Uterus (tissue), 2 donors: ENCODE measurements around the gene ZGPAT.

Experiments used
- POLR2A ChIP-seq, 2 donors: fragments of 450-650 bp; IDR thresholded peaks; one replicate each; pipeline ENCODE4 v1.6.1; 2016; ENCODE audit warnings: antibody characterized with exemption in 2 of 2, mild to moderate bottlenecking in 1 of 2, moderate library complexity in 1 of 2
- TF ChIP-seq, protein P1 (sequence below), 4 experiments: fragments of 200-600 bp in 2 of 4; fragments of 450-650 bp in 2 of 4; sonication (generic) in 2 of 4; IDR thresholded peaks; one replicate each; pipeline ENCODE4 v1.5.1; 2016 to 2019; ENCODE audit warnings: antibody characterized with exemption in 4 of 4, mild to moderate bottlenecking in 2 of 4, moderate library complexity in 1 of 4

DNA sequence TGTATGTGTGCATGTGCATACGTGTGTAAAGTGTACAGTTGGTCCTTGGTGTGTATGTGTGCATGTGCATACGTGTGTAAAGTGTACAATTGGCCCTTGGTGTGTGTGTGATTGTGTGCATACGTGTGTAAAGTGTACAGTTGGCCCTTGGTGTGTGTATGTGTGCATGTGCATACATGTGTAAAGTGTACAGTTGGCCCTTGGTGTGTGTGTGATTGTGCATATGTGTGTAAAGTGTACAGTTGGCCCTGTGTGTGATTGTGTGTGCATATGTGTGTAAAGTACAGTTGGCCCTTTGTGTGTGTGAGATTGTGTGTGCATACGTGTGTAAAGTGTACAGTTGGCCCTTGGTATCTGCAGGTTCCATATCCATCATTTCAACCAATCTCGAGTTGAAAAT, 23.6 kb downstream of the ZGPAT start:
- TF ChIP-seq, protein P1, sequence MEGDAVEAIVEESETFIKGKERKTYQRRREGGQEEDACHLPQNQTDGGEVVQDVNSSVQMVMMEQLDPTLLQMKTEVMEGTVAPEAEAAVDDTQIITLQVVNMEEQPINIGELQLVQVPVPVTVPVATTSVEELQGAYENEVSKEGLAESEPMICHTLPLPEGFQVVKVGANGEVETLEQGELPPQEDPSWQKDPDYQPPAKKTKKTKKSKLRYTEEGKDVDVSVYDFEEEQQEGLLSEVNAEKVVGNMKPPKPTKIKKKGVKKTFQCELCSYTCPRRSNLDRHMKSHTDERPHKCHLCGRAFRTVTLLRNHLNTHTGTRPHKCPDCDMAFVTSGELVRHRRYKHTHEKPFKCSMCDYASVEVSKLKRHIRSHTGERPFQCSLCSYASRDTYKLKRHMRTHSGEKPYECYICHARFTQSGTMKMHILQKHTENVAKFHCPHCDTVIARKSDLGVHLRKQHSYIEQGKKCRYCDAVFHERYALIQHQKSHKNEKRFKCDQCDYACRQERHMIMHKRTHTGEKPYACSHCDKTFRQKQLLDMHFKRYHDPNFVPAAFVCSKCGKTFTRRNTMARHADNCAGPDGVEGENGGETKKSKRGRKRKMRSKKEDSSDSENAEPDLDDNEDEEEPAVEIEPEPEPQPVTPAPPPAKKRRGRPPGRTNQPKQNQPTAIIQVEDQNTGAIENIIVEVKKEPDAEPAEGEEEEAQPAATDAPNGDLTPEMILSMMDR (IDR thresholded peaks at IDR 0.05), result no peak
- no peak for TF ChIP-seq POLR2A (IDR thresholded peaks at IDR 0.05)
